ENCODE results near the gene COMTD1. TPM values are rescaled to one million over a fixed set of nuclear protein-coding genes. Genes with fewer than 3 reads are reported as not detected.
A peak's percentile ranks its signal among the peaks of the same experiment; 100 is the strongest.

Gene COMTD1
- total and polyA plus RNA-seq, 10 of the 15 experiments (the other 5 are each of a cell fraction or from before 2014, with no cell fraction given) = 0.39 to 64.3 (median 26.0) TPM

DNA sequence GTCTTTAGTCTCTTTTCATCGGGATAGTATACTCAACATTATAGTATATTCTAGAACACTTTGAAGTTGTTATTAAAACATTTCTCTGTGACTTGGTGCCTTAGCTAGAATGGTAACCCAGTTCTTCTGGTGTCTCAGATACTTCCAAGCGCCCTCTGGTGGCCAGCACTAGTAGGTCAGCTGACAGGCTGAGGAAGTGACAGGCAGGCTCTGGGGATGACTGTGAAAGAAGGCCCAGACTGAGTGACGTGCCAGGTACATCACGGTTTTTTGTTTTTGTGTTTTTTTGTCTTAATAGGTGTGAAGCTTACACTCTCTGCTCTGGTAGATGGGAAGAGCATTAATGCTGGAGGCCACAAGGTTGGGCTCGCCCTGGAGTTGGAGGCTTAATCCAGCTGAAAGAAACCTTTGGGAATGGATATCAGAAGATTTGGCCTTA, 5.1 kb downstream of the COMTD1 start:
- peaks cover 28% of the 10 kb centered on the region for H3K79me2 ChIP-seq (ENCODE audit: control insufficient read depth, insufficient read depth, low read length)
- H4K20me1 ChIP-seq (ENCODE audit: control insufficient read depth, insufficient read depth) = peaks cover 2% of the 10 kb centered on the region; the same call in 1 of the 2 replicates
- no peaks in the 10 kb centered on the region for H3K27me3 ChIP-seq (replicated peaks in 1 of 2; ENCODE audit: control insufficient read depth in 2 of 2, insufficient read depth in 2 of 2, low read length in 1 of 2)
- intact Hi-C loops (cut with micrococcal nuclease; ENCODE audit: unreplicated experiment) = loop anchor here (2.0 to 5.0 kb wide), 2 partner anchors 20 to 1343 kb away; partner anchors contain the start of gene VDAC2
- CTCF ChIA-PET = interaction anchor here (0.6 to 14.5 kb wide), 19 partner anchors 8 to 987 kb away, joined by 3 to 207 read pairs (median 5); partner anchors contain the start of genes SAMD8 and VDAC2
- POLR2A ChIA-PET = interaction anchor here (1.0 to 5.1 kb wide), 2 partner anchors 20 to 119 kb away, joined by 3 to 21 read pairs; partner anchors contain the start of genes SAMD8 and VDAC2
- no peak overlapping the region for H3K4me2 ChIP-seq (ENCODE audit: control insufficient read depth, insufficient read depth)
- ATAC-seq = peak; percentile 43
- in situ Hi-C loops (cut with MboI) = loop anchor here (5.0 to 10.0 kb wide), 3 partner anchors 118 to 1346 kb away; partner anchors contain the start of gene SAMD8
- H2AFZ ChIP-seq (ENCODE audit: control insufficient read depth, low read depth, low read length) = no peak overlapping the region
- H3K27ac ChIP-seq (ENCODE audit: control insufficient read depth, insufficient read depth) = no peak overlapping the region
- H3K36me3 ChIP-seq (ENCODE audit: control insufficient read depth in 2 of 2, insufficient read depth in 2 of 2, low read length in 1 of 2) = peaks cover 21 to 39% of the 10 kb centered on the region in 2 experiments
- peak; percentile 40 for DNase-seq (ENCODE audit: low read depth, low spot score)
- H3K4me3 ChIP-seq = no peak overlapping the region
- no peak overlapping the region for H3K9ac ChIP-seq (ENCODE audit: control insufficient read depth, insufficient read depth, low read length)
- SMC1A ChIA-PET (ENCODE audit: uncharacterized antibody, unreplicated experiment) = interaction anchor here (0.9 to 3.4 kb wide), 12 partner anchors 9 to 986 kb away, joined by 3 to 21 read pairs (median 4); no protein-coding TSS in a partner anchor
- RAD21 ChIA-PET (ENCODE audit: unreplicated experiment) = interaction anchor here (0.6 to 2.2 kb wide), 7 partner anchors 21 to 547 kb away, joined by 3 to 17 read pairs (median 4); partner anchors contain the start of gene VDAC2
- WGBS (ENCODE audit: insufficient coverage, insufficient replicate concordance, low lambda C conversion rate, missing lambda C conversion rate) = 21% methylated on average over 5 of the region's 5 CpGs
- BruUV-seq (replicated peaks) = no TSS peak
- no peaks in the 10 kb centered on the region for H3K9me3 ChIP-seq (replicated peaks; ENCODE audit: control insufficient read depth, insufficient read depth, low read length)
- peaks cover 9% of the 10 kb centered on the region for H3K4me1 ChIP-seq (ENCODE audit: control insufficient read depth, insufficient read depth, low read length)
- peak; percentile 71 for FAIRE-seq
- no peak for TF ChIP-seq FOS (IDR thresholded peaks at IDR 0.05; ENCODE audit: borderline replicate concordance, extremely low read depth, insufficient read length)
- TF ChIP-seq, protein P1, sequence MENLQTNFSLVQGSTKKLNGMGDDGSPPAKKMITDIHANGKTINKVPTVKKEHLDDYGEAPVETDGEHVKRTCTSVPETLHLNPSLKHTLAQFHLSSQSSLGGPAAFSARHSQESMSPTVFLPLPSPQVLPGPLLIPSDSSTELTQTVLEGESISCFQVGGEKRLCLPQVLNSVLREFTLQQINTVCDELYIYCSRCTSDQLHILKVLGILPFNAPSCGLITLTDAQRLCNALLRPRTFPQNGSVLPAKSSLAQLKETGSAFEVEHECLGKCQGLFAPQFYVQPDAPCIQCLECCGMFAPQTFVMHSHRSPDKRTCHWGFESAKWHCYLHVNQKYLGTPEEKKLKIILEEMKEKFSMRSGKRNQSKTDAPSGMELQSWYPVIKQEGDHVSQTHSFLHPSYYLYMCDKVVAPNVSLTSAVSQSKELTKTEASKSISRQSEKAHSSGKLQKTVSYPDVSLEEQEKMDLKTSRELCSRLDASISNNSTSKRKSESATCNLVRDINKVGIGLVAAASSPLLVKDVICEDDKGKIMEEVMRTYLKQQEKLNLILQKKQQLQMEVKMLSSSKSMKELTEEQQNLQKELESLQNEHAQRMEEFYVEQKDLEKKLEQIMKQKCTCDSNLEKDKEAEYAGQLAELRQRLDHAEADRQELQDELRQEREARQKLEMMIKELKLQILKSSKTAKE (IDR thresholded peaks at IDR 0.05; ENCODE audit: low read depth, poor library complexity, severe bottlenecking) = no peak
- TF ChIP-seq NFXL1 (IDR thresholded peaks at IDR 0.05; ENCODE audit: borderline replicate concordance) = no peak
- TF ChIP-seq, protein P2, sequence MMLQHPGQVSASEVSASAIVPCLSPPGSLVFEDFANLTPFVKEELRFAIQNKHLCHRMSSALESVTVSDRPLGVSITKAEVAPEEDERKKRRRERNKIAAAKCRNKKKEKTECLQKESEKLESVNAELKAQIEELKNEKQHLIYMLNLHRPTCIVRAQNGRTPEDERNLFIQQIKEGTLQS (IDR thresholded peaks at IDR 0.05; ENCODE audit: borderline replicate concordance, extremely low read depth, low read depth, low read length) = peak; percentile 54; the same call in 1 of the 2 replicates
- TF ChIP-seq CBX5 (IDR thresholded peaks at IDR 0.05; ENCODE audit: low read depth) = 0 out of 2 replicates have a peak, but pooled peaks have one; percentile 34
- TF ChIP-seq, protein P3, sequence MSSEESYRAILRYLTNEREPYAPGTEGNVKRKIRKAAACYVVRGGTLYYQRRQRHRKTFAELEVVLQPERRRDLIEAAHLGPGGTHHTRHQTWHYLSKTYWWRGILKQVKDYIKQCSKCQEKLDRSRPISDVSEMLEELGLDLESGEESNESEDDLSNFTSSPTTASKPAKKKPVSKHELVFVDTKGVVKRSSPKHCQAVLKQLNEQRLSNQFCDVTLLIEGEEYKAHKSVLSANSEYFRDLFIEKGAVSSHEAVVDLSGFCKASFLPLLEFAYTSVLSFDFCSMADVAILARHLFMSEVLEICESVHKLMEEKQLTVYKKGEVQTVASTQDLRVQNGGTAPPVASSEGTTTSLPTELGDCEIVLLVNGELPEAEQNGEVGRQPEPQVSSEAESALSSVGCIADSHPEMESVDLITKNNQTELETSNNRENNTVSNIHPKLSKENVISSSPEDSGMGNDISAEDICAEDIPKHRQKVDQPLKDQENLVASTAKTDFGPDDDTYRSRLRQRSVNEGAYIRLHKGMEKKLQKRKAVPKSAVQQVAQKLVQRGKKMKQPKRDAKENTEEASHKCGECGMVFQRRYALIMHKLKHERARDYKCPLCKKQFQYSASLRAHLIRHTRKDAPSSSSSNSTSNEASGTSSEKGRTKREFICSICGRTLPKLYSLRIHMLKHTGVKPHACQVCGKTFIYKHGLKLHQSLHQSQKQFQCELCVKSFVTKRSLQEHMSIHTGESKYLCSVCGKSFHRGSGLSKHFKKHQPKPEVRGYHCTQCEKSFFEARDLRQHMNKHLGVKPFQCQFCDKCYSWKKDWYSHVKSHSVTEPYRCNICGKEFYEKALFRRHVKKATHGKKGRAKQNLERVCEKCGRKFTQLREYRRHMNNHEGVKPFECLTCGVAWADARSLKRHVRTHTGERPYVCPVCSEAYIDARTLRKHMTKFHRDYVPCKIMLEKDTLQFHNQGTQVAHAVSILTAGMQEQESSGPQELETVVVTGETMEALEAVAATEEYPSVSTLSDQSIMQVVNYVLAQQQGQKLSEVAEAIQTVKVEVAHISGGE (CRISPR knock-in tag; IDR thresholded peaks at IDR 0.05) = no peak
- no peak for TF ChIP-seq NRF1 (conservative IDR thresholded peaks at IDR 0.05; ENCODE audit: low read depth, low read length)
- TF ChIP-seq SUZ12 (IDR thresholded peaks at IDR 0.05; ENCODE audit: unreplicated experiment) = no peak
- TF ChIP-seq RBBP5 (conservative IDR thresholded peaks at IDR 0.05) = no peak
- no peak for TF ChIP-seq NFYA (IDR thresholded peaks at IDR 0.05; ENCODE audit: borderline replicate concordance, low read depth, low read length)
- TF ChIP-seq TAF1 (IDR thresholded peaks at IDR 0.05; ENCODE audit: borderline replicate concordance, low read depth, low read length) = no peak
- TF ChIP-seq BHLHE40 (IDR thresholded peaks at IDR 0.05; ENCODE audit: borderline replicate concordance in 1 of 2, low read depth in 2 of 2, low read length in 1 of 2) = peak in 1 of 2 experiments; percentile 37; a peak in 1 of 4 replicates
- peak; percentile 80 for TF ChIP-seq SMC3 (IDR thresholded peaks at IDR 0.05; ENCODE audit: borderline replicate concordance, low read length)
- TF ChIP-seq TCF7 (IDR thresholded peaks at IDR 0.05; ENCODE audit: borderline replicate concordance) = no peak
- TF ChIP-seq, protein P4, sequence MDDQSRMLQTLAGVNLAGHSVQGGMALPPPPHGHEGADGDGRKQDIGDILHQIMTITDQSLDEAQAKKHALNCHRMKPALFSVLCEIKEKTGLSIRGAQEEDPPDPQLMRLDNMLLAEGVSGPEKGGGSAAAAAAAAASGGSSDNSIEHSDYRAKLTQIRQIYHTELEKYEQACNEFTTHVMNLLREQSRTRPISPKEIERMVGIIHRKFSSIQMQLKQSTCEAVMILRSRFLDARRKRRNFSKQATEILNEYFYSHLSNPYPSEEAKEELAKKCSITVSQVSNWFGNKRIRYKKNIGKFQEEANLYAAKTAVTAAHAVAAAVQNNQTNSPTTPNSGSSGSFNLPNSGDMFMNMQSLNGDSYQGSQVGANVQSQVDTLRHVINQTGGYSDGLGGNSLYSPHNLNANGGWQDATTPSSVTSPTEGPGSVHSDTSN (IDR thresholded peaks at IDR 0.05; ENCODE audit: insufficient replicate concordance, low read depth, low read length) = peak; percentile 86

Measured in GM12878 (cell line).